ENCODE measurements around the gene GATAD2A. TPM values are rescaled to one million over a fixed set of nuclear protein-coding genes. Genes with fewer than 3 reads are reported as not detected.

The GATAD2A gene
- total and polyA plus RNA-seq, 4 experiments from 2014 or later = 3.8 to 108 (median 65.6) TPM

GRCh38 chr19:19381007-19381926, 24.2 kb upstream of the GATAD2A start:
- Mint-ChIP-seq H3K4me3 (peak overlapping the region in 1 of 8 donors; percentile 41), H3K9me3 (no peaks in the 10 kb centered on the region), H3K36me3 (peaks cover 0 to 5% of the 10 kb centered on the region in 2 donors), H3K4me1 (peaks cover 0 to 7% (median 1%) of the 10 kb centered on the region in 4 donors), H3K27ac (peak overlapping the region in 2 of 7 donors; percentile 30 to 41), H3K27me3 (no peaks in the 10 kb centered on the region)
- ChIA-PET CTCF (ENCODE audit: partially characterized antibody) (interaction anchor here (1.7 kb wide), 1 partner anchor 16 kb away, joined by 3 read pairs; no protein-coding TSS in a partner anchor), POLR2A (ENCODE audit: partially characterized antibody) (interaction anchor here (0.6 kb wide), 1 partner anchor 107 kb away, joined by 3 read pairs; no protein-coding TSS in a partner anchor)
- DNase-seq = no peak
- H3K36me3 ChIP-seq (ENCODE audit: insufficient read depth, low read length) = no peaks in the 10 kb centered on the region
- H3K27me3 ChIP-seq (ENCODE audit: insufficient read depth, low read length) = no peaks in the 10 kb centered on the region
- no peak overlapping the region for H3K4me3 ChIP-seq (ENCODE audit: low read length in 2 of 2)
- peaks cover 8% of the 10 kb centered on the region for H3K4me1 ChIP-seq (ENCODE audit: insufficient read depth, low read length)
- no peaks in the 10 kb centered on the region for H3K9me3 ChIP-seq (ENCODE audit: control insufficient read depth in 1 of 2, low read length in 2 of 2)
- no peak overlapping the region for H3K27ac ChIP-seq (ENCODE audit: low read depth, low read length)
- intact Hi-C loops (cut with micrococcal nuclease) = no loop called here

DNA sequence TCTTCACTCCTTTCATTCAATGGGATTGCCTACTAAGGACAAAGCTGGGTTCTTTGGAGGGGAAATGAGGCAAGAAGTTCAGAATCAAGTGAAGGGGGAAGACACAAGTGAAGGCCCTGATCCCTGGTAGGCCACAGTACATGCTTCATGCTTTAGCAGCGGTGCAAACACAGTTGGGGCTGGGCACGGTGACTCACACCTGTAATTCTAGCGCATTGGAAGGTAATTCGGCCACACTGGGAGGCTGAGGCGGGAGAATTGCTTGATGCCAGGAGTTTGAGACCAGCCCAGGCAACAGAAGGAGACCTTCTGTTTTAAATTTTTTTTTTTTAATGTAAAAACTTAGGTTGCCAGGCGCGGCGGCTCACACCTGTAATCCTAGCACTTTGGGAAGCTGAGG, 23.4 kb upstream of the GATAD2A start:
- CTCF ChIA-PET (ENCODE audit: partially characterized antibody) = no interaction called here
- H3K27ac Mint-ChIP-seq = no peak overlapping the region
- intact Hi-C loops (cut with micrococcal nuclease) = no loop called here
- H3K27me3 ChIP-seq (ENCODE audit: insufficient read depth, low read length) = no peaks in the 10 kb centered on the region
- no peaks in the 10 kb centered on the region for H3K27me3 Mint-ChIP-seq
- peaks cover 0 to 8% of the 10 kb centered on the region in 2 donors for H3K36me3 Mint-ChIP-seq
- H3K27ac ChIP-seq (ENCODE audit: low read depth, low read length) = no peak overlapping the region
- peaks cover 2 to 15% (median 5%) of the 10 kb centered on the region in 4 donors for H3K4me1 Mint-ChIP-seq
- H3K9me3 Mint-ChIP-seq = no peaks in the 10 kb centered on the region
- no peaks in the 10 kb centered on the region for H3K36me3 ChIP-seq (ENCODE audit: insufficient read depth, low read length)
- POLR2A ChIA-PET (ENCODE audit: partially characterized antibody) = interaction anchor here (0.7 kb wide), 1 partner anchor 107 kb away, joined by 4 read pairs; no protein-coding TSS in a partner anchor
- H3K4me3 ChIP-seq (ENCODE audit: low read length in 2 of 2) = no peak overlapping the region
- no peaks in the 10 kb centered on the region for H3K9me3 ChIP-seq (ENCODE audit: control insufficient read depth in 1 of 2, low read length in 2 of 2)
- no peak for DNase-seq
- H3K4me3 Mint-ChIP-seq = peak overlapping the region in 4 of 8 donors; percentile 24 to 57 (median 36)
- peaks cover 17% of the 10 kb centered on the region for H3K4me1 ChIP-seq (ENCODE audit: insufficient read depth, low read length)

- ChIA-PET POLR2A (ENCODE audit: partially characterized antibody) (interaction anchor here (1.4 to 2.1 kb wide), 9 partner anchors 10 to 131 kb away, joined by 3 to 49 read pairs (median 14); partner anchors contain the start of genes GATAD2A, NDUFA13 and TSSK6), CTCF (ENCODE audit: partially characterized antibody) (interaction anchor here (1.3 to 2.1 kb wide), 4 partner anchors 21 to 106 kb away, joined by 4 to 9 read pairs (median 4); partner anchors contain the start of gene GATAD2A)
- no peaks in the 10 kb centered on the region for H3K9me3 Mint-ChIP-seq
- H3K27ac Mint-ChIP-seq = peak overlapping the region in 5 of 7 donors; percentile 46 to 97 (median 60)
- peaks cover 41% of the 10 kb centered on the region for H3K4me1 ChIP-seq (ENCODE audit: insufficient read depth, low read length)
- peaks cover 0 to 8% of the 10 kb centered on the region in 2 donors for H3K36me3 Mint-ChIP-seq
- H3K4me3 ChIP-seq (ENCODE audit: low read length in 2 of 2) = peak overlapping the region; percentile 52 to 57
- no peaks in the 10 kb centered on the region for H3K9me3 ChIP-seq (ENCODE audit: control insufficient read depth in 1 of 2, low read length in 2 of 2)
- peak overlapping the region; percentile 80 to 97 (median 91) for H3K4me3 Mint-ChIP-seq
- intact Hi-C loops (cut with micrococcal nuclease) = loop anchor here (2.0 kb wide), 1 partner anchor 20 kb away; no protein-coding TSS in a partner anchor
- no peaks in the 10 kb centered on the region for H3K27me3 Mint-ChIP-seq
- H3K27ac ChIP-seq (ENCODE audit: low read depth, low read length) = no peak overlapping the region
- no peaks in the 10 kb centered on the region for H3K27me3 ChIP-seq (ENCODE audit: insufficient read depth, low read length)
- peaks cover 22 to 39% (median 28%) of the 10 kb centered on the region in 4 donors for H3K4me1 Mint-ChIP-seq
- no peak for DNase-seq
- H3K36me3 ChIP-seq (ENCODE audit: insufficient read depth, low read length) = no peaks in the 10 kb centered on the region
Measured at GRCh38 chr19:19384486-19384885, 21.0 kb upstream of the GATAD2A start.

GRCh38 chr19:19385131-19385895, 20.2 kb upstream of the GATAD2A start:
- Histone ChIP-seq H3K9me3 (ENCODE audit: control insufficient read depth in 1 of 2, low read length in 2 of 2) (no peaks in the 10 kb centered on the region), H3K36me3 (ENCODE audit: insufficient read depth, low read length) (no peaks in the 10 kb centered on the region), H3K4me3 (ENCODE audit: low read length in 2 of 2) (peak overlapping the region; percentile 52 to 57), H3K4me1 (ENCODE audit: insufficient read depth, low read length) (peaks cover 48% of the 10 kb centered on the region), H3K27ac (ENCODE audit: low read depth, low read length) (peak overlapping the region; percentile 85), H3K27me3 (ENCODE audit: insufficient read depth, low read length) (no peaks in the 10 kb centered on the region)
- Mint-ChIP-seq H3K27ac (peak overlapping the region; percentile 90 to 97 (median 94)), H3K9me3 (no peaks in the 10 kb centered on the region), H3K27me3 (no peaks in the 10 kb centered on the region), H3K4me1 (peaks cover 25 to 47% (median 35%) of the 10 kb centered on the region in 4 donors), H3K36me3 (peaks cover 0 to 8% of the 10 kb centered on the region in 2 donors), H3K4me3 (peak overlapping the region; percentile 87 to 97 (median 94))
- DNase-seq = peak; percentile 99 to 100 (median 99)
- ChIA-PET POLR2A (ENCODE audit: partially characterized antibody) (interaction anchor here (0.6 to 2.1 kb wide), 19 partner anchors 9 to 803 kb away, joined by 3 to 49 read pairs (median 5); partner anchors contain the start of genes GATAD2A, NDUFA13 and TSSK6), CTCF (ENCODE audit: partially characterized antibody) (interaction anchor here (0.7 to 2.1 kb wide), 9 partner anchors 12 to 131 kb away, joined by 3 to 9 read pairs (median 4); partner anchors contain the start of genes GATAD2A and NDUFA13)
- intact Hi-C loops (cut with micrococcal nuclease) = loop anchor here (1.0 to 2.0 kb wide), 5 partner anchors 12 to 193 kb away; partner anchors contain the start of genes BORCS8, GATAD2A and RFXANK

DNA sequence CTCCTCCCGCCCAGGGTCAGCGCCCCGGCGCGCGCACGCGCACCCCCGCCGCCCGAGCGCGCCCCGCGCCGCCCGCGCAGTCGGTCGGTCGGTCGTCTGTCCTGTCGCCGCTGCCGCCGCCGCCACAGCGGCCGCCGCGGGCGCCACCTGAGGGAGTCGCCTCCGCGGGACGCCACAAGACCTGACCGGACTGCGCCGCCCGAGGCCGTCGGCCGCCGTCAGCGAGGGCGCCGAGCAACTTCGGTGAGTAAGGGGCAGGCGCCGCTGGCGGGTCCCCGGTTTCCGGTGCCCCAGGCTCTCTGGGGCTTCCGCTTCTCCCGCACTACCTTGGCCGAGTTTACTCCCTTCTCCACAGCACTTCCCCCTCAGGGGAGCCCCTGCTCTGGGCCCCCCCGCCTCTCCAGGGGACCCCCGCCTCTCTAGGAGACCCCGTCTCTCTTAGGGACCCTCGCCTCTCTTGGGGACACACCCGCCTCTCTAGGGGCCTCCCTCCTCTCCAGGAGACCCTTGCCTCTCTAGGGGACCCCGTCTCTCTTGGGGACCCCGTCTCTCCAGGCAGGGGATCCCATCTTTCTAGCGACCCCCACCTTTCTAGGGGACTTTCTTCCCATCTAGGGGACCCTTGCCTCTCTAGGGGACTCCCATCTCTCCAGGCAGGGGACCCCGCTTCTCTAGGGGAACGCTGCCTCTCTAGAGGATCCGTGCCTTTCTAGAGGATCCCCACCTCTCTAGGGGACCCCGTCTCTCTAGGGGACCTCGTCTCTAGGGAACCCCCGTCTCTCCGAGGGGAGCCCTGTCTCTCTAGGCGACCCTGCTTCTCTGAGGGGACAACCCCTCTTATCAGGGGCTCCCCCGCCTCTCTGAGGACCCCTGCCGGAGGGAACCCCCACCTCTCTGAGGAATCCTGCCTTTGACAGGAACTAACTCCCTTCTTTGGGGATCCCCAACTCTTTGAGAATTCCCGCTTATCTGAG, 19.3 kb upstream of the GATAD2A start:
- POLR2A ChIA-PET (ENCODE audit: partially characterized antibody) = interaction anchor here (0.6 to 2.1 kb wide), 18 partner anchors 8 to 804 kb away, joined by 3 to 49 read pairs (median 6); partner anchors contain the start of genes GATAD2A, NDUFA13 and TSSK6
- H3K4me1 ChIP-seq (ENCODE audit: insufficient read depth, low read length) = peaks cover 57% of the 10 kb centered on the region
- no peaks in the 10 kb centered on the region for H3K9me3 ChIP-seq (ENCODE audit: control insufficient read depth in 1 of 2, low read length in 2 of 2)
- Mint-ChIP-seq H3K27ac (peak overlapping the region; percentile 93 to 97 (median 95)), H3K9me3 (no peaks in the 10 kb centered on the region), H3K36me3 (peaks cover 0 to 8% of the 10 kb centered on the region in 2 donors), H3K4me3 (peak overlapping the region; percentile 93 to 98 (median 94)), H3K27me3 (no peaks in the 10 kb centered on the region), H3K4me1 (peaks cover 32 to 56% (median 43%) of the 10 kb centered on the region in 4 donors)
- DNase-seq = peak in 2 of 5 donors; percentile 21 to 67
- intact Hi-C loops (cut with micrococcal nuclease) = loop anchor here (1.0 to 2.0 kb wide), 5 partner anchors 13 to 194 kb away; partner anchors contain the start of genes BORCS8, GATAD2A and RFXANK
- H3K27ac ChIP-seq (ENCODE audit: low read depth, low read length) = peak overlapping the region; percentile 85
- no peaks in the 10 kb centered on the region for H3K36me3 ChIP-seq (ENCODE audit: insufficient read depth, low read length)
- no peaks in the 10 kb centered on the region for H3K27me3 ChIP-seq (ENCODE audit: insufficient read depth, low read length)
- peak overlapping the region; percentile 57 to 86 for H3K4me3 ChIP-seq (ENCODE audit: low read length in 2 of 2)
- CTCF ChIA-PET (ENCODE audit: partially characterized antibody) = interaction anchor here (0.7 to 2.1 kb wide), 9 partner anchors 13 to 130 kb away, joined by 3 to 9 read pairs (median 4); partner anchors contain the start of genes GATAD2A and NDUFA13
